OCI-LY7 (cell line): ENCODE data around the gene GJC3. TPM values are rescaled to one million over a fixed set of nuclear protein-coding genes. Genes with fewer than 3 reads are reported as not detected.
A peak's percentile ranks its signal among the peaks of the same experiment; 100 is the strongest.

Experiments
- Bru-seq: library from RNA; stranded (reverse); fragments of 400-500 nt; gene quantifications from one replicate; lab custom pipeline; 2021; lab: Mats Ljungman, UMichigan
- BruChase-seq, 2 experiments: library from RNA; stranded (reverse); fragments of 400-500 nt; gene quantifications; one replicate each; lab custom pipeline; 2021; lab: Mats Ljungman, UMichigan
- BruUV-seq: library from RNA; stranded (reverse); fragments of 400-500 nt; replicated peaks from 2 replicates; lab custom pipeline; 2021; lab: Mats Ljungman, UMichigan
- CTCF ChIA-PET: fragments of 300-600 bp; sonication (Branson Sonifier 250); formaldehyde crosslinking; loops from one replicate; lab custom pipeline; 2022; ENCODE audit warnings: antibody characterized with exemption; ENCODE audit not compliant: unreplicated experiment; lab: Charles Lee
- POLR2A ChIA-PET: fragments of 300-600 bp; sonication (Branson Sonifier 250); formaldehyde crosslinking; loops from one replicate; lab custom pipeline; 2022; ENCODE audit warnings: antibody characterized with exemption; lab: Charles Lee
- DNase-seq: peaks from one replicate; pipeline ENCODE4 v3.0.0-alpha.2; 2015; ENCODE audit warnings: low spot score
- H2AFZ ChIP-seq: fragments of 200-600 bp; sonication (generic), shearing (Covaris generic); 2 replicates; pipeline ENCODE4 v1.6.1; 2014; ENCODE audit warnings: mild to moderate bottlenecking, antibody characterized with exemption, low read length, moderate library complexity
- H3K27ac ChIP-seq: fragments of 200-600 bp; sonication (generic); 2 replicates; pipeline ENCODE4 v1.5.1; 2014; ENCODE audit warnings: mixed run types, low read depth, mild to moderate bottlenecking, moderate library complexity, low read length, inconsistent platforms; ENCODE audit not compliant: poor library complexity, severe bottlenecking
- H3K36me3 ChIP-seq: fragments of 200-600 bp; sonication (generic); 2 replicates; pipeline ENCODE4 v1.6.1; 2014; ENCODE audit warnings: mild to moderate bottlenecking, antibody characterized with exemption, low read length, moderate library complexity, mixed read lengths; ENCODE audit not compliant: insufficient read depth
- H3K4me1 ChIP-seq: fragments of 200-600 bp; sonication (generic); 2 replicates; pipeline ENCODE4 v1.5.1; 2014; ENCODE audit warnings: mild to moderate bottlenecking, low read length; ENCODE audit not compliant: insufficient read depth, poor library complexity, severe bottlenecking
- H3K4me2 ChIP-seq: fragments of 200-600 bp; sonication (generic); 2 replicates; pipeline ENCODE4 v1.6.1; 2014; ENCODE audit warnings: mild to moderate bottlenecking, low read length
- H3K4me3 ChIP-seq: fragments of 200-600 bp; sonication (generic); 2 replicates; pipeline ENCODE4 v1.5.1; 2014; ENCODE audit warnings: mild to moderate bottlenecking, low read depth, low read length; ENCODE audit not compliant: poor library complexity, severe bottlenecking
- H3K79me2 ChIP-seq: fragments of 200-600 bp; sonication (generic); 2 replicates; pipeline ENCODE4 v1.6.1; 2016; ENCODE audit warnings: low read depth, mild to moderate bottlenecking, low read length, moderate library complexity, mixed read lengths; ENCODE audit not compliant: insufficient read depth
- H3K9me2 ChIP-seq: fragments of 200-600 bp; sonication (generic); 2 replicates; pipeline ENCODE4 v1.6.1; 2016; ENCODE audit warnings: mild to moderate bottlenecking, low read length, mixed read lengths; ENCODE audit not compliant: insufficient read depth
- H3K9me3 ChIP-seq: fragments of 200-600 bp; sonication (generic); 2 replicates; pipeline ENCODE4 v1.6.1; 2014; ENCODE audit warnings: mild to moderate bottlenecking, mixed run types, low read length, mixed read lengths
- H4K20me1 ChIP-seq: fragments of 200-600 bp; sonication (generic); 2 replicates; pipeline ENCODE4 v1.6.1; 2014; ENCODE audit warnings: mild to moderate bottlenecking, antibody characterized with exemption, low read length, moderate library complexity, mixed read lengths; ENCODE audit not compliant: insufficient read depth
- EZH2phosphoT487 ChIP-seq: fragments of 200-600 bp; sonication (generic); IDR thresholded peaks from 2 replicates; pipeline ENCODE4 v1.6.1; 2018; ENCODE audit warnings: low read depth, borderline replicate concordance, mild to moderate bottlenecking, mixed run types, antibody characterized with exemption, low read length, moderate library complexity, mixed read lengths
- intact Hi-C: fragments of 100-400 bp; cut with micrococcal nuclease; formaldehyde crosslinking; loops from one replicate; pipeline ENCODE4 v1.10.0; 2022; ENCODE audit not compliant: unreplicated experiment
- long read RNA-seq: library from polyadenylated mRNA; stranded (forward); transcript quantifications from one replicate; pipeline ENCODE4 v2.0.0, GENCODE V29; 2022
- total RNA-seq, 2 experiments: library from RNA; depleted of rRNA in 1 of 2; stranded (reverse); fragments of >200 nt in 1 of 2; shearing (Covaris generic) in 1 of 2; gene quantifications; 2 replicates each; pipeline ENCODE4 v1.2.3, GENCODE V29; 2014 to 2022
- TF ChIP-seq, protein P1 (sequence below): fragments of 200-600 bp; sonication (generic); conservative IDR thresholded peaks from 2 replicates; pipeline ENCODE4 v1.5.1; 2014; ENCODE audit warnings: mild to moderate bottlenecking, antibody characterized with exemption, low read length, moderate library complexity, mixed read lengths

GJC3 gene, protein sequence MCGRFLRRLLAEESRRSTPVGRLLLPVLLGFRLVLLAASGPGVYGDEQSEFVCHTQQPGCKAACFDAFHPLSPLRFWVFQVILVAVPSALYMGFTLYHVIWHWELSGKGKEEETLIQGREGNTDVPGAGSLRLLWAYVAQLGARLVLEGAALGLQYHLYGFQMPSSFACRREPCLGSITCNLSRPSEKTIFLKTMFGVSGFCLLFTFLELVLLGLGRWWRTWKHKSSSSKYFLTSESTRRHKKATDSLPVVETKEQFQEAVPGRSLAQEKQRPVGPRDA
- total RNA-seq (2014; rRNA removed; shearing (Covaris generic)) (not detected in 2 replicates), total RNA-seq (2022) (not detected in 2 replicates), Bru-seq, nascent RNA (not detected), BruChase-seq, experiment 1, labeled RNA remaining after a 6-hour chase (not detected), BruChase-seq, experiment 2, labeled RNA remaining after a 2-hour chase (not detected)
- long read RNA-seq: 0 reads

DNA sequence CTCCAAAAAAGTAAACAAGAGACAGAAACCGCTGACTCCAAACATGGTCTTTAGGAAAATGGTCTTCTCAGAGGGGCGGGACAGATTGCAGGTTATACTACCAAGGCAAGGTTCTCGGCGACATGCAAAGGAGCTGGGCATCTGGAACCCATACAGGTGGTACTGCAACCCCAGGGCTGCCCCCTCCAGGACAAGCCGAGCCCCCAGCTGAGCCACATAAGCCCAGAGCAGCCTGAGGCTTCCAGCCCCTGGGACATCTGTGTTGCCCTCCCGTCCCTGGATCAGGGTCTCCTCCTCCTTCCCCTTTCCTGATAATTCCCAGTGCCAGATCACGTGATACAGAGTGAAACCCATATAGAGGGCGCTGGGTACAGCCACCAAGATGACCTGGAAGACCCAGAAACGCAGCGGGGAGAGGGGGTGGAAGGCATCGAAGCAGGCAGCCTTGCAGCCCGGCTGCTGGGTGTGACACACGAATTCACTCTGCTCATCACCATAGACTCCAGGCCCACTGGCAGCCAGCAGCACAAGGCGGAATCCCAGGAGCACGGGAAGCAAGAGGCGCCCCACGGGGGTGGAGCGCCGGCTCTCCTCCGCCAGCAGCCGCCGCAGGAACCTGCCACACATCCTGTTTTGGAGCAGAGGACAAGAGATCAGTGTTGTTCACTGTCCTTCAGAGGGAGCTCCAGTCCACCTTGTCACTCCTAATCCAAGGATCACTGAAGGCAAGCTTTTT, at the start of gene GJC3:
Gene GJC3, minus strand, starts transcription at position 627 of the 736 bp plus-strand sequence. Its CDS starts 0 bp downstream, at position 627.
- Histone ChIP-seq H3K9me3 (no peaks in the 10 kb centered on the region), H3K4me2 (peak within 1 kb of the TSS; percentile 13; the same call in 1 of the 2 replicates), H2AFZ (no peak within 1 kb of the TSS), H3K36me3 (no peaks in the 10 kb centered on the region), H3K4me3 (no peak within 1 kb of the TSS), H3K4me1 (no peaks in the 10 kb centered on the region), H3K9me2 (no peaks in the 10 kb centered on the region), H4K20me1 (no peaks in the 10 kb centered on the region), H3K79me2 (no peaks in the 10 kb centered on the region), H3K27ac (no peak within 1 kb of the TSS)
- intact Hi-C loops: no loop called here
- TF ChIP-seq, protein P1, sequence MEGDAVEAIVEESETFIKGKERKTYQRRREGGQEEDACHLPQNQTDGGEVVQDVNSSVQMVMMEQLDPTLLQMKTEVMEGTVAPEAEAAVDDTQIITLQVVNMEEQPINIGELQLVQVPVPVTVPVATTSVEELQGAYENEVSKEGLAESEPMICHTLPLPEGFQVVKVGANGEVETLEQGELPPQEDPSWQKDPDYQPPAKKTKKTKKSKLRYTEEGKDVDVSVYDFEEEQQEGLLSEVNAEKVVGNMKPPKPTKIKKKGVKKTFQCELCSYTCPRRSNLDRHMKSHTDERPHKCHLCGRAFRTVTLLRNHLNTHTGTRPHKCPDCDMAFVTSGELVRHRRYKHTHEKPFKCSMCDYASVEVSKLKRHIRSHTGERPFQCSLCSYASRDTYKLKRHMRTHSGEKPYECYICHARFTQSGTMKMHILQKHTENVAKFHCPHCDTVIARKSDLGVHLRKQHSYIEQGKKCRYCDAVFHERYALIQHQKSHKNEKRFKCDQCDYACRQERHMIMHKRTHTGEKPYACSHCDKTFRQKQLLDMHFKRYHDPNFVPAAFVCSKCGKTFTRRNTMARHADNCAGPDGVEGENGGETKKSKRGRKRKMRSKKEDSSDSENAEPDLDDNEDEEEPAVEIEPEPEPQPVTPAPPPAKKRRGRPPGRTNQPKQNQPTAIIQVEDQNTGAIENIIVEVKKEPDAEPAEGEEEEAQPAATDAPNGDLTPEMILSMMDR: peak; percentile 35; the same call in 1 of the 2 replicates
- TF ChIP-seq EZH2phosphoT487: no peak
- CTCF ChIA-PET: no interaction called here
- POLR2A ChIA-PET: no interaction called here
- peak; percentile 6 for DNase-seq
- no TSS peak for BruUV-seq

DNA sequence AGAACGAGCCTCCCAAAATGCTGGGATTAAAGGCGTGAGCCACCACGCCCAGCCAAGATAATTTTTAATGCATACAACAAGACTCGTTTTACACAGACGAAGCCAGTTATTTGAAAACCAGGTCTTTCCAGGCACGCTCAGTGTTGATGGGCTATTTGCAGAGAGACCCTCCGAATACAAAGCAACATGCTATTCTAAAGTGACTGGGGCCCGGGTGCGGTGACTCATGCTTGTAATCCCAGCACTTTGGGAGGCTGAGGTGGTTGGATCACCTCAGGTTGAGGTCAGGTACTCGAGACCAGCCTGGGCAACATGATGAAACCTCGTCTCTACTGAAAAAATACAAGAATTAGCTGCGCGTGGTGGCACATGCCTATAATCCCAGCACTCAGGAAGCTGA, 47.2 kb upstream of the GJC3 start:
- ChIA-PET POLR2A (no interaction called here), CTCF (no interaction called here)
- DNase-seq: no peak
- no TSS peak for BruUV-seq
- Histone ChIP-seq H3K79me2 (no peaks in the 10 kb centered on the region), H3K9me2 (no peaks in the 10 kb centered on the region), H3K4me3 (no peak overlapping the region), H4K20me1 (no peaks in the 10 kb centered on the region), H3K4me2 (peak overlapping the region; percentile 34; the same call in 1 of the 2 replicates), H3K27ac (no peak overlapping the region), H2AFZ (no peak overlapping the region), H3K4me1 (peaks cover 22% of the 10 kb centered on the region), H3K9me3 (no peaks in the 10 kb centered on the region), H3K36me3 (no peaks in the 10 kb centered on the region)
- TF ChIP-seq, protein P1: no peak
- TF ChIP-seq EZH2phosphoT487: no peak
- intact Hi-C loops: loop anchor here (5.0 kb wide), 1 partner anchor 59 kb away; the partner anchor contains the start of gene TRIM4
